PC-3 (cell line): ENCODE data around the gene ZCCHC10.
"Not testable (repeated sequence)": the region's sequence is repeated elsewhere in the genome, so short reads cannot be mapped to it uniquely, and the experiment has no call there.

ENCODE experiments used
- CTCF ChIP-seq: fragments of 300-600 bp; sonication (generic); conservative IDR thresholded peaks from 2 replicates; pipeline ENCODE4 v1.5.1; 2017; ENCODE audit warnings: antibody characterized with exemption, low read depth, mild to moderate bottlenecking, low read length
- EZH2 ChIP-seq: fragments of 300-600 bp; sonication (generic); IDR thresholded peaks from one replicate; pipeline ENCODE4 v1.6.1; 2017; ENCODE audit warnings: antibody characterized with exemption, mild to moderate bottlenecking, low read length; ENCODE audit not compliant: unreplicated experiment

- not testable (repeated sequence) for TF ChIP-seq CTCF, EZH2
Observed at GRCh38 chr5:132972436-132972828, 53.9 kb downstream of the ZCCHC10 start.
